Tibial nerve (tissue), 4 donors: ENCODE measurements around the gene COMMD6. TPM values are rescaled to one million over a fixed set of nuclear protein-coding genes. Genes with fewer than 3 reads are reported as not detected.

Source experiments
- DNase-seq, 2 donors: peaks; one replicate each; pipeline ENCODE4 v3.0.0-alpha.2; 2019; ENCODE audit warnings: low spot score in 2 of 2
- H3K27ac ChIP-seq, 4 donors: fragments of 200-600 bp; sonication (generic) in 3 of 4; one replicate each; pipeline ENCODE4 v1.5.1; 2017 to 2019; ENCODE audit warnings: mild to moderate bottlenecking in 1 of 4
- H3K27me3 ChIP-seq, 2 donors: fragments of 200-600 bp; sonication (generic) in 1 of 2; one replicate each; pipeline versions ENCODE4 v1.5.1 to v1.6.0; 2017 to 2019
- H3K36me3 ChIP-seq, 3 donors: fragments of 200-600 bp; sonication (generic); one replicate each; pipeline ENCODE4 v1.5.1; 2018 to 2019
- H3K4me1 ChIP-seq, 4 donors: fragments of 200-600 bp; sonication (generic) in 3 of 4; one replicate each; pipeline ENCODE4 v1.5.1; 2017 to 2019
- H3K4me3 ChIP-seq, 4 donors: fragments of 200-600 bp; sonication (generic) in 3 of 4; one replicate each; pipeline ENCODE4 v1.5.1; 2017 to 2019; ENCODE audit warnings: mild to moderate bottlenecking in 1 of 4, moderate library complexity in 1 of 4
- H3K9me3 ChIP-seq, 4 donors: fragments of 200-600 bp; sonication (generic) in 3 of 4; one replicate each; pipeline ENCODE4 v1.5.1; 2017 to 2019
- CTCF ChIP-seq, 5 experiments: fragments of 200-600 bp in 3 of 5; fragments of 450-650 bp in 2 of 5; sonication (generic) in 3 of 5; IDR thresholded peaks; one replicate each; pipeline ENCODE4 v1.5.1; 2016 to 2019; ENCODE audit warnings: antibody characterized with exemption in 5 of 5, mild to moderate bottlenecking in 3 of 5, moderate library complexity in 2 of 5
- EP300 ChIP-seq, 2 donors: sonication (generic); formaldehyde crosslinking; IDR thresholded peaks; one replicate each; pipeline ENCODE4 v1.6.1; 2017; ENCODE audit warnings: antibody characterized with exemption in 2 of 2, mild to moderate bottlenecking in 1 of 2
- POLR2A ChIP-seq, 2 donors: fragments of 450-650 bp; IDR thresholded peaks; one replicate each; pipeline ENCODE4 v1.6.1; 2017; ENCODE audit warnings: antibody characterized with exemption in 2 of 2, mild to moderate bottlenecking in 2 of 2, moderate library complexity in 2 of 2
- WGBS, 2 donors: methylation state at CpG; one replicate each; pipeline ENCODE4 v1.1.5; 2018; 5-methylcytosine and 5-hydroxymethylcytosine counted together
- total RNA-seq, 4 donors: library from RNA; depleted of rRNA; stranded (reverse); fragments of >200 nt; gene quantifications; one replicate each; pipeline ENCODE4 v1.1.0, GENCODE V29; 2016

The COMMD6 gene
- total RNA-seq, 4 donors from 2014 or later = 58.6 to 141 (median 83.5) TPM

- no peaks in the 10 kb centered on the region for H3K4me1 ChIP-seq
- TF ChIP-seq EP300 (IDR thresholded peaks at IDR 0.05) (no peak), POLR2A (IDR thresholded peaks at IDR 0.05) (no peak)
- no peak for DNase-seq
- H3K27me3 ChIP-seq = no peaks in the 10 kb centered on the region
- H3K4me3 ChIP-seq = no peak overlapping the region
- no peaks in the 10 kb centered on the region for H3K36me3 ChIP-seq
- H3K27ac ChIP-seq = no peak overlapping the region
- H3K9me3 ChIP-seq = no peaks in the 10 kb centered on the region
- 80 to 91% methylated on average over 5 of the region's 5 CpGs for WGBS, 2 donors
These were observed 24.4 kb downstream of the COMMD6 start for GRCh38 chr13:75513271-75513670.

GRCh38 chr13:75512253-75512652 lies 25.4 kb downstream of the COMMD6 start:
- 76 to 78% methylated on average over 3 of the region's 3 CpGs for WGBS, 2 donors

GRCh38 chr13:75511051-75511625 lies 26.5 kb downstream of the COMMD6 start:
- H3K27ac ChIP-seq = no peak overlapping the region
- no peaks in the 10 kb centered on the region for H3K9me3 ChIP-seq
- no peaks in the 10 kb centered on the region for H3K36me3 ChIP-seq
- 91 to 94% methylated on average over 3 of the region's 3 CpGs for WGBS, 2 donors
- TF ChIP-seq EP300 (IDR thresholded peaks at IDR 0.05) = no peak
- TF ChIP-seq CTCF (IDR thresholded peaks at IDR 0.05) = no peak
- no peak for TF ChIP-seq POLR2A (IDR thresholded peaks at IDR 0.05)
- H3K27me3 ChIP-seq = no peaks in the 10 kb centered on the region
- DNase-seq = no peak
- no peak overlapping the region for H3K4me3 ChIP-seq
- H3K4me1 ChIP-seq = no peaks in the 10 kb centered on the region

More at GRCh38 chr13:75512253-75512652, 25.4 kb downstream of the COMMD6 start:
- no peak overlapping the region for H3K27ac ChIP-seq
- H3K36me3 ChIP-seq = no peaks in the 10 kb centered on the region
- no peaks in the 10 kb centered on the region for H3K9me3 ChIP-seq
- TF ChIP-seq EP300 (IDR thresholded peaks at IDR 0.05) (no peak), POLR2A (IDR thresholded peaks at IDR 0.05) (no peak), CTCF (IDR thresholded peaks at IDR 0.05) (no peak)
- no peaks in the 10 kb centered on the region for H3K4me1 ChIP-seq
- no peaks in the 10 kb centered on the region for H3K27me3 ChIP-seq
- DNase-seq = no peak
- H3K4me3 ChIP-seq = no peak overlapping the region

- TF ChIP-seq POLR2A (IDR thresholded peaks at IDR 0.05) = no peak
- TF ChIP-seq CTCF (IDR thresholded peaks at IDR 0.05) = no peak
- no peak for TF ChIP-seq EP300 (IDR thresholded peaks at IDR 0.05)
- no peak overlapping the region for H3K27ac ChIP-seq
- no peak for DNase-seq
- 93 to 94% methylated on average over 6 of the region's 6 CpGs for WGBS, 2 donors
- no peak overlapping the region for H3K4me3 ChIP-seq
- H3K36me3 ChIP-seq = no peaks in the 10 kb centered on the region
- no peaks in the 10 kb centered on the region for H3K4me1 ChIP-seq
- H3K27me3 ChIP-seq = no peaks in the 10 kb centered on the region
- no peaks in the 10 kb centered on the region for H3K9me3 ChIP-seq
These were observed 29.6 kb downstream of the COMMD6 start for GRCh38 chr13:75508002-75508548.

- no peak for DNase-seq
- no peak overlapping the region for H3K4me3 ChIP-seq
- H3K9me3 ChIP-seq = no peaks in the 10 kb centered on the region
- no peaks in the 10 kb centered on the region for H3K27me3 ChIP-seq
- 84 to 85% methylated on average over 10 of the region's 10 CpGs for WGBS, 2 donors
- H3K4me1 ChIP-seq = no peaks in the 10 kb centered on the region
- TF ChIP-seq CTCF (IDR thresholded peaks at IDR 0.05) (no peak), EP300 (IDR thresholded peaks at IDR 0.05) (no peak), POLR2A (IDR thresholded peaks at IDR 0.05) (no peak)
- H3K27ac ChIP-seq = no peak overlapping the region
- no peaks in the 10 kb centered on the region for H3K36me3 ChIP-seq
These were observed 30.3 kb downstream of the COMMD6 start for GRCh38 chr13:75507027-75508001.
